ENCODE data around the gene SGIP1. TPM values are rescaled to one million over a fixed set of nuclear protein-coding genes. Genes with fewer than 3 reads are reported as not detected.

The SGIP1 gene
- polyA plus RNA-seq, 3 donors: not detected

DNA sequence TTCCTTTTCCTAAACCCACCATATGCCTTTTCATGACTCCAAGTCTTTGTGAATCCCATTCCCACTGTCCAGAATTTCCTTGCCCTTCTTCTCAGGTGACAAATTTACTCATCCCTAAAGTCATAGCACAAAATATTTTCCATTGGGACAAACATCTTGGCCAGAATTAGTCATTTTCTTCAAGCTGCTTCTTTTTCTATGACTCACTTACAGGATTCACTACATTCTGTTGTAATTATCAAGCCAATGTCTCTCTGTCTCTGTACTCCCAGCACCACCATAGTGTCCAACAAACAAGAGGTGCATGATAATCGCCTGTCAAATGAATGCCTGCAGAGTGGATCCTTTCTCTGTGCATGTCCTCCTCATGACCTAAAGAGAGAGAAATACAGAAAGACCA lies 37.8 kb downstream of the SGIP1 start:
- Histone ChIP-seq H3K27me3 (ENCODE audit: control insufficient read depth in 2 of 2, insufficient read depth in 2 of 2, low read length in 2 of 2) (no peaks in the 10 kb centered on the region), H3K4me2 (replicated peaks; ENCODE audit: extremely low read depth, low read length, poor library complexity, severe bottlenecking) (no peak overlapping the region), H3K36me3 (replicated peaks in 1 of 2; ENCODE audit: control insufficient read depth in 1 of 2, insufficient read depth in 2 of 2, low read length in 2 of 2) (no peaks in the 10 kb centered on the region), H3K9ac (ENCODE audit: insufficient read depth, low read length, poor library complexity, severe bottlenecking) (no peak overlapping the region), H3K9me3 (replicated peaks in 1 of 2; ENCODE audit: control insufficient read depth in 1 of 2, insufficient read depth in 1 of 2, low read length in 2 of 2) (no peaks in the 10 kb centered on the region), H3K27ac (ENCODE audit: low read depth in 1 of 2, low read length in 2 of 2) (no peak overlapping the region), H3K79me2 (ENCODE audit: insufficient read depth, low read length) (no peaks in the 10 kb centered on the region), H3K4me3 (replicated peaks in 1 of 3; ENCODE audit: low read depth in 2 of 3, low read length in 3 of 3) (no peak overlapping the region), H2AFZ (ENCODE audit: insufficient read depth, low read depth, low read length, poor library complexity, severe bottlenecking) (no peak overlapping the region), H4K20me1 (ENCODE audit: insufficient read depth, low read length) (no peaks in the 10 kb centered on the region), H3K4me1 (ENCODE audit: control insufficient read depth in 1 of 2, insufficient read depth in 2 of 2, low read length in 2 of 2) (no peaks in the 10 kb centered on the region)
- Mint-ChIP-seq H3K27me3 (ENCODE audit: low read depth in 3 of 3) (no peaks in the 10 kb centered on the region), H3K4me1 (no peaks in the 10 kb centered on the region), H3K9me3 (peaks cover 0 to 5% (median 0%) of the 10 kb centered on the region in 7 donors), H3K27ac (no peak overlapping the region), H3K36me3 (no peaks in the 10 kb centered on the region), H3K4me3 (no peak overlapping the region)
- intact Hi-C loops (cut with micrococcal nuclease): no loop called here
- 89% methylated on average over 1 of the region's 1 CpG for WGBS (ENCODE audit: insufficient coverage)
- TF ChIP-seq, protein P1, sequence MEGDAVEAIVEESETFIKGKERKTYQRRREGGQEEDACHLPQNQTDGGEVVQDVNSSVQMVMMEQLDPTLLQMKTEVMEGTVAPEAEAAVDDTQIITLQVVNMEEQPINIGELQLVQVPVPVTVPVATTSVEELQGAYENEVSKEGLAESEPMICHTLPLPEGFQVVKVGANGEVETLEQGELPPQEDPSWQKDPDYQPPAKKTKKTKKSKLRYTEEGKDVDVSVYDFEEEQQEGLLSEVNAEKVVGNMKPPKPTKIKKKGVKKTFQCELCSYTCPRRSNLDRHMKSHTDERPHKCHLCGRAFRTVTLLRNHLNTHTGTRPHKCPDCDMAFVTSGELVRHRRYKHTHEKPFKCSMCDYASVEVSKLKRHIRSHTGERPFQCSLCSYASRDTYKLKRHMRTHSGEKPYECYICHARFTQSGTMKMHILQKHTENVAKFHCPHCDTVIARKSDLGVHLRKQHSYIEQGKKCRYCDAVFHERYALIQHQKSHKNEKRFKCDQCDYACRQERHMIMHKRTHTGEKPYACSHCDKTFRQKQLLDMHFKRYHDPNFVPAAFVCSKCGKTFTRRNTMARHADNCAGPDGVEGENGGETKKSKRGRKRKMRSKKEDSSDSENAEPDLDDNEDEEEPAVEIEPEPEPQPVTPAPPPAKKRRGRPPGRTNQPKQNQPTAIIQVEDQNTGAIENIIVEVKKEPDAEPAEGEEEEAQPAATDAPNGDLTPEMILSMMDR (IDR thresholded peaks at IDR 0.05): no peak
- DNase-seq: no peak

DNA sequence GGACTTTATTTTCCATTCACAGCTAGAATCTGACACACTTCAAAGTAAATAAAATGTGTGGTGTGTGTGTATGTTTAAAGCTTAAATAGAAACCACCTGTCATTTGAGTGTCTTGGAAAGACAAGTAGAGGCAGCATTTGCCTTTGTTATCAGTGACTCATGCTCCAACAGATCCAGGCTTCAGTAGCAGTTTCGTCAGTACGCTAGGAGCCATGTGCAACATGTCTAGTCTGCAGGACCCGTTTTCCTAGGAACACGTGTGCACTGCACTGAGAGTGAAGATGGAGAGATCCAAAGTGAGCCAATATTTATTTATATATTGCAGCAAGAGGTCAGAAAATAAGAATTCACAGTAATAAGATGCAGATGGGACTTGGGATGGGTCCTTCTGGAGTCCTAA lies 41.8 kb downstream of the SGIP1 start:
- Mint-ChIP-seq H3K27me3 (ENCODE audit: low read depth in 3 of 3) (no peaks in the 10 kb centered on the region), H3K36me3 (no peaks in the 10 kb centered on the region), H3K9me3 (peaks cover 0 to 3% (median 0%) of the 10 kb centered on the region in 7 donors), H3K4me1 (peaks cover 5% of the 10 kb centered on the region), H3K27ac (no peak overlapping the region), H3K4me3 (no peak overlapping the region)
- Histone ChIP-seq H2AFZ (ENCODE audit: insufficient read depth, low read depth, low read length, poor library complexity, severe bottlenecking) (no peak overlapping the region), H3K79me2 (ENCODE audit: insufficient read depth, low read length) (no peaks in the 10 kb centered on the region), H3K9me3 (replicated peaks in 1 of 2; ENCODE audit: control insufficient read depth in 1 of 2, insufficient read depth in 1 of 2, low read length in 2 of 2) (no peaks in the 10 kb centered on the region), H3K36me3 (replicated peaks in 1 of 2; ENCODE audit: control insufficient read depth in 1 of 2, insufficient read depth in 2 of 2, low read length in 2 of 2) (no peaks in the 10 kb centered on the region), H3K4me2 (replicated peaks; ENCODE audit: extremely low read depth, low read length, poor library complexity, severe bottlenecking) (no peak overlapping the region), H3K4me1 (ENCODE audit: control insufficient read depth in 1 of 2, insufficient read depth in 2 of 2, low read length in 2 of 2) (no peaks in the 10 kb centered on the region), H4K20me1 (ENCODE audit: insufficient read depth, low read length) (no peaks in the 10 kb centered on the region), H3K27ac (ENCODE audit: low read depth in 1 of 2, low read length in 2 of 2) (no peak overlapping the region), H3K9ac (ENCODE audit: insufficient read depth, low read length, poor library complexity, severe bottlenecking) (no peak overlapping the region), H3K27me3 (ENCODE audit: control insufficient read depth in 2 of 2, insufficient read depth in 2 of 2, low read length in 2 of 2) (no peaks in the 10 kb centered on the region), H3K4me3 (replicated peaks in 1 of 3; ENCODE audit: low read depth in 2 of 3, low read length in 3 of 3) (no peak overlapping the region)
- intact Hi-C loops (cut with micrococcal nuclease): no loop called here
- TF ChIP-seq, protein P1 (IDR thresholded peaks at IDR 0.05): no peak
- DNase-seq: no peak
- WGBS (ENCODE audit: insufficient coverage): 86% methylated on average over 4 of the region's 4 CpGs

Measured in CD14-positive monocyte (primary cell).